HCT116 (cell line): ENCODE measurements around the gene SERF2. TPM values are rescaled to one million over a fixed set of nuclear protein-coding genes. Genes with fewer than 3 reads are reported as not detected.
A peak's percentile ranks its signal among the peaks of the same experiment; 100 is the strongest.
"Not testable (repeated sequence)": the region's sequence is repeated elsewhere in the genome, so short reads cannot be mapped to it uniquely, and the experiment has no call there.

ENCODE experiments used
- ATAC-seq: fragments of 200-7000 bp; cut with Tn5 transposase; 2 replicates; pipeline ENCODE4 v1.9.1; 2020; ENCODE audit warnings: mild to moderate bottlenecking, moderate library complexity
- BruUV-seq: library from RNA; stranded (reverse); fragments of 400-500 nt; replicated peaks from 2 replicates; lab custom pipeline; 2021; lab: Mats Ljungman, UMichigan
- CTCF ChIA-PET: fragments of 300-600 bp; sonication (Branson Sonifier 250); formaldehyde crosslinking; loops from one replicate; lab custom pipeline; 2021; ENCODE audit warnings: antibody characterized with exemption; lab: Charles Lee
- POLR2A ChIA-PET: fragments of 300-600, 350-600 bp; sonication (Branson Sonifier 250); formaldehyde crosslinking; loops from one replicate; lab custom pipeline; 2021; ENCODE audit warnings: antibody characterized with exemption; lab: Charles Lee
- RAD21 ChIA-PET, 2 experiments: fragments of 300-600 bp; sonication (Branson Sonifier 250); formaldehyde crosslinking; loops; one replicate each; lab custom pipeline; 2023; ENCODE audit warnings: low total read pairs in 2 of 2; ENCODE audit not compliant: uncharacterized antibody in 2 of 2, unreplicated experiment in 2 of 2, low non-redundant PET in 1 of 2; lab: Charles Lee
- DNase-seq: peaks from one replicate; pipeline ENCODE4 v3.0.0-alpha.2; 2010; ENCODE audit warnings: low read depth, low spot score
- H2AFZ ChIP-seq: fragments of 200-600 bp; shearing (Covaris generic), sonication (generic); 2 replicates; pipeline ENCODE4 v1.6.1; 2017; ENCODE audit warnings: low read depth, mixed run types, mixed read lengths, antibody characterized with exemption, low read length; ENCODE audit not compliant: poor library complexity, severe bottlenecking
- H3K27ac ChIP-seq: 2 replicates; pipeline ENCODE4 v1.5.1; 2012; ENCODE audit warnings: low read depth, low read length
- H3K27me3 ChIP-seq: fragments of 200-600 bp; sonication (generic); 2 replicates; pipeline ENCODE4 v1.6.1; 2016; ENCODE audit warnings: mixed run types, low read length, mixed read lengths; ENCODE audit not compliant: insufficient read depth
- H3K36me3 ChIP-seq, 2 experiments: fragments of 200-500 bp in 1 of 2; fragments of 200-600 bp in 1 of 2; sonication (Bioruptor generic) in 1 of 2; sonication (generic) in 1 of 2; 2 replicates each; pipeline versions ENCODE4 v1.5.1 to v1.6.1; 2014 to 2016; ENCODE audit warnings: low read length in 2 of 2, inconsistent platforms in 1 of 2, mixed read lengths in 1 of 2, mixed run types in 1 of 2; ENCODE audit not compliant: insufficient read depth in 2 of 2, control insufficient read depth in 1 of 2
- H3K4me1 ChIP-seq, 2 experiments: fragments of 200-600 bp in 1 of 2; sonication (generic) in 1 of 2; 2 replicates each; pipeline versions ENCODE4 v1.5.1 to v1.6.1; 2012 to 2017; ENCODE audit warnings: low read length in 2 of 2, inconsistent platforms in 1 of 2, mild to moderate bottlenecking in 1 of 2, mixed read lengths in 1 of 2, mixed run types in 1 of 2, moderate library complexity in 1 of 2; ENCODE audit not compliant: insufficient read depth in 2 of 2, control insufficient read depth in 1 of 2
- H3K4me2 ChIP-seq: fragments of 200-600 bp; sonication (generic); 2 replicates; pipeline ENCODE4 v1.6.1; 2017; ENCODE audit warnings: mixed run types, low read length, mixed read lengths
- H3K4me3 ChIP-seq, 2 experiments: fragments of 200-600 bp in 1 of 2; sonication (generic) in 1 of 2; replicated peaks in 1 of 2; 2 replicates each; pipeline ENCODE4 v1.5.1; 2011 to 2016; ENCODE audit warnings: low read length in 2 of 2, control low read depth in 1 of 2, low read depth in 1 of 2, mild to moderate bottlenecking in 1 of 2, mixed read lengths in 1 of 2, mixed run types in 1 of 2
- H3K79me2 ChIP-seq: fragments of 200-600 bp; sonication (generic); 2 replicates; pipeline ENCODE4 v1.6.1; 2017; ENCODE audit warnings: mild to moderate bottlenecking, mixed run types, low read length, moderate library complexity, mixed read lengths; ENCODE audit not compliant: insufficient read depth
- H3K9ac ChIP-seq: fragments of 200-600 bp; sonication (generic); 2 replicates; pipeline ENCODE4 v1.6.1; 2016; ENCODE audit warnings: low read length, mixed read lengths
- H3K9me2 ChIP-seq: fragments of 200-600 bp; sonication (generic), shearing (Covaris generic); 2 replicates; pipeline ENCODE4 v1.6.1; 2017; ENCODE audit warnings: mixed run types, mild to moderate bottlenecking, moderate library complexity; ENCODE audit not compliant: insufficient read depth
- H3K9me3 ChIP-seq, 2 experiments: fragments of 200-500 bp in 1 of 2; fragments of 200-600 bp in 1 of 2; sonication (Bioruptor generic) in 1 of 2; sonication (generic) in 1 of 2; 2 replicates each; pipeline ENCODE4 v1.6.1; 2014 to 2017; ENCODE audit warnings: low read length in 2 of 2, mixed read lengths in 2 of 2, inconsistent platforms in 1 of 2, low read depth in 1 of 2, mild to moderate bottlenecking in 1 of 2, mixed run types in 1 of 2, moderate library complexity in 1 of 2; ENCODE audit not compliant: control insufficient read depth in 1 of 2, insufficient read depth in 1 of 2
- H4K20me1 ChIP-seq: fragments of 200-600 bp; sonication (generic), shearing (Covaris generic); 2 replicates; pipeline ENCODE4 v1.6.1; 2017; ENCODE audit warnings: mixed run types, mild to moderate bottlenecking, moderate library complexity; ENCODE audit not compliant: insufficient read depth
- POLR2A ChIP-seq: IDR thresholded peaks from 2 replicates; pipeline ENCODE4 v1.7.0; 2011; ENCODE audit warnings: borderline replicate concordance; ENCODE audit not compliant: insufficient read depth, insufficient read length; ENCODE audit errors: extremely low read depth
- POLR2AphosphoS5 ChIP-seq: IDR thresholded peaks from 2 replicates; pipeline ENCODE4 v1.6.1; 2011; ENCODE audit warnings: mild to moderate bottlenecking, low read depth, low read length, moderate library complexity
- SIN3A ChIP-seq: IDR thresholded peaks from 2 replicates; pipeline ENCODE4 v1.6.1; 2012; ENCODE audit warnings: low read depth
- SP1 ChIP-seq: IDR thresholded peaks from 2 replicates; pipeline ENCODE4 v1.6.1; 2012; ENCODE audit warnings: low read depth
- TCF7L2 ChIP-seq: IDR thresholded peaks from 2 replicates; pipeline ENCODE4 v1.7.0; 2011; ENCODE audit warnings: borderline replicate concordance, inconsistent platforms; ENCODE audit not compliant: insufficient read depth, insufficient read length; ENCODE audit errors: extremely low read depth
- ZFX ChIP-seq: fragments of 450-650 bp; IDR thresholded peaks from 2 replicates; pipeline ENCODE4 v1.6.1; 2017
- intact Hi-C: fragments of 100-400 bp; cut with micrococcal nuclease; formaldehyde crosslinking; loops from 2 replicates; pipeline ENCODE4 v1.10.0; 2022
- total RNA-seq: library from RNA; stranded (reverse); gene quantifications from one replicate; pipeline ENCODE4 v1.2.1, GENCODE V29; 2021; ENCODE audit not compliant: unreplicated experiment
- TF ChIP-seq, protein P1 (sequence below): IDR thresholded peaks from 2 replicates; pipeline ENCODE4 v1.6.1; 2012

Gene SERF2
- total RNA-seq, 1 experiment from 2014 or later: 656 TPM

DNA sequence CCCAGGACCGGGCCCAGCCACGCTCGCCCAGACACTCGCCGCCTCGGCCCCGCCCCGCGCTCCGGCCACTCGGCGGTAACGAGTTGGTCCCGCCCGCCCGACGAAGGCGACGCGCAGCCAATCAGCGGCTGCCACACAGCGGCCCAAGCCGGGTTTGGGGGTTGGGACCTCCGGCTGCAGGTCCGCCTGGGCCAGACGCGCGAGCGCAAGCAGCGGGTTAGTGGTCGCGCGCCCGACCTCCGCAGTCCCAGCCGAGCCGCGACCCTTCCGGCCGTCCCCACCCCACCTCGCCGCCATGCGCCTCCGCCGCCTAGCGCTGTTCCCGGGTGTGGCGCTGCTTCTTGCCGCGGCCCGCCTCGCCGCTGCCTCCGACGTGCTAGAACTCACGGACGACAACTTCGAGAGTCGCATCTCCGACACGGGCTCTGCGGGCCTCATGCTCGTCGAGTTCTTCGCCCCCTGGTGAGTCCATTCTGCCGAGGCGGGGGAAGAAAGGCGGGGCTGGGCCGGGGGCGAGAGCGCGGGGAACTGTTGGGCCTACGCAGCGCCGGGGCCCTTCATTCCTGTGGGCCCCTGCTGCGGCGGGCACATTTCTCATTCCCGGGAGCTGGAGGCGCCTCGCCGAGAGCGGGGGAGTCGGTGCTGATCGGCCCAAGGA is 45.7 kb upstream of the SERF2 start, which contains the start of gene PDIA3:
TSS of gene PDIA3 (plus strand) at position 194 of the 658 bp plus-strand sequence. CDS start at position 296, 102 bp downstream.
- H3K79me2 ChIP-seq: peaks cover 50% of the 10 kb centered on the region
- BruUV-seq, H3K36me3 ChIP-seq, H3K27me3 ChIP-seq, H3K9me2 ChIP-seq, intact Hi-C loops, H2AFZ ChIP-seq, H4K20me1 ChIP-seq, H3K9me3 ChIP-seq: not testable (repeated sequence)
- DNase-seq (peak; percentile 73), ATAC-seq (peak; percentile 96)
- POLR2A ChIA-PET: interaction anchor here (0.7 to 1.6 kb wide), 5 partner anchors 9 to 329 kb away, joined by 3 to 6 read pairs (median 3); partner anchors contain the start of gene ELL3
- peak within 1 kb of the TSS; percentile 75 for H3K27ac ChIP-seq
- TF ChIP-seq ZFX: peak; percentile 80
- TF ChIP-seq POLR2A: peak; percentile 82
- TF ChIP-seq SIN3A: peak; percentile 76; the same call in 1 of the 2 replicates
- TF ChIP-seq POLR2AphosphoS5: peak; percentile 79
- peak; percentile 56 for TF ChIP-seq SP1
- TF ChIP-seq, protein P1, sequence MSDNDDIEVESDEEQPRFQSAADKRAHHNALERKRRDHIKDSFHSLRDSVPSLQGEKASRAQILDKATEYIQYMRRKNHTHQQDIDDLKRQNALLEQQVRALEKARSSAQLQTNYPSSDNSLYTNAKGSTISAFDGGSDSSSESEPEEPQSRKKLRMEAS: peak; percentile 67; the same call in 1 of the 2 replicates
- peak within 1 kb of the TSS; percentile 91 for H3K4me2 ChIP-seq
- peak within 1 kb of the TSS; percentile 78 to 84 for H3K4me3 ChIP-seq
- peaks cover 3 to 14% of the 10 kb centered on the region in 2 experiments; a peak in 2 of 4 replicates for H3K4me1 ChIP-seq
- CTCF ChIA-PET: interaction anchor here (1.1 kb wide), 1 partner anchor 30 kb away, joined by 5 read pairs; the partner anchor contains the start of gene ELL3
- RAD21 ChIA-PET: interaction anchor here in 1 of 2 experiments (0.6 kb wide), 2 partner anchors 25 to 114 kb away, joined by 5 read pairs; no protein-coding TSS in a partner anchor
- H3K9ac ChIP-seq: peak within 1 kb of the TSS; percentile 93

DNA sequence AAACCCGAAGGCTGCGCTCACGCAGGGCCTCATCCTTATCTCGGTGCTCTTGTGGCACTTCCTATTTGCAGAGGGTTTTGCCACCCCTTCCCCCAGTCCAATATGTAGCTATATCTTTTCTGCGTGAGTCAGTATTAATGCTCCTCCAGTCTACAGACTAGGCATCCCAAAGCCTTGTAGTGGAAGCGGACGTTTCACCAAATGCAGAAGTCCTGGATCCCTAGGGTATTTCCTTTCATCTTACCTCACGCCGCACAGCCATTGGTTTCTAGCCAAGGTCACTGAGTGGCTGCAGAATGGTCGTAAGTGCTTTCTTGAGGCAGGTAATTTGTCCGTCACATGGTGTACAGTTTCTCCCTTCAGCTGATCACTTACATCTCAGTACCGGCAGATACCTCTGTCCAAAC is 45.2 kb upstream of the SERF2 start:
- ATAC-seq (peak; percentile 21), DNase-seq (peak; percentile 13)
- RAD21 ChIA-PET, H3K9me3 ChIP-seq, BruUV-seq, H3K9me2 ChIP-seq, H4K20me1 ChIP-seq, intact Hi-C loops, CTCF ChIA-PET, H3K27me3 ChIP-seq, H2AFZ ChIP-seq: not testable (repeated sequence)
- peak overlapping the region; percentile 91 for H3K4me2 ChIP-seq
- H3K79me2 ChIP-seq: peaks cover 56% of the 10 kb centered on the region
- peaks cover 3 to 14% of the 10 kb centered on the region in 2 experiments; a peak in 2 of 4 replicates for H3K4me1 ChIP-seq
- H3K36me3 ChIP-seq: peaks cover 9 to 13% of the 10 kb centered on the region in 2 experiments
- H3K4me3 ChIP-seq: peak overlapping the region; percentile 78 to 84
- H3K9ac ChIP-seq: peak overlapping the region; percentile 93
- POLR2A ChIA-PET: interaction anchor here (1.1 to 1.6 kb wide), 2 partner anchors 8 to 30 kb away, joined by 4 to 6 read pairs; partner anchors contain the start of gene ELL3
- H3K27ac ChIP-seq: peak overlapping the region; percentile 75
- peak; percentile 61 for TF ChIP-seq TCF7L2
